GM23338 (cell line): ENCODE measurements around the gene ANO6. TPM values are rescaled to one million over a fixed set of nuclear protein-coding genes. Genes with fewer than 3 reads are reported as not detected.
"Not testable (repeated sequence)": the region's sequence is repeated elsewhere in the genome, so short reads cannot be mapped to it uniquely, and the experiment has no call there.

Source experiments
- ATAC-seq: fragments of 200-7000 bp; cut with Tn5 transposase; 3 replicates; pipeline ENCODE4 v1.9.1; 2020
- DNase-seq: peaks from one replicate; pipeline ENCODE4 v3.0.0-alpha.2; 2015; ENCODE audit warnings: low spot score
- H2AFZ ChIP-seq: fragments of 200-600 bp; sonication (generic); 2 replicates; pipeline ENCODE4 v1.8.0; 2016; ENCODE audit warnings: antibody characterized with exemption, mild to moderate bottlenecking, moderate library complexity
- H3F3A ChIP-seq: fragments of 200-600 bp; sonication (generic); replicated peaks from 2 replicates; pipeline ENCODE4 v1.8.0; 2017; ENCODE audit warnings: antibody characterized with exemption, mixed run types, low read depth
- H3K27ac ChIP-seq: fragments of 200-600 bp; sonication (generic); 2 replicates; pipeline ENCODE4 v1.6.1; 2016; ENCODE audit warnings: low read depth
- H3K27me3 ChIP-seq: fragments of 200-600 bp; sonication (generic); 2 replicates; pipeline ENCODE4 v1.8.0; 2016; ENCODE audit warnings: mild to moderate bottlenecking, mixed run types, moderate library complexity; ENCODE audit not compliant: insufficient read depth
- H3K36me3 ChIP-seq: fragments of 200-600 bp; sonication (generic); 2 replicates; pipeline ENCODE4 v1.8.0; 2016; ENCODE audit warnings: mild to moderate bottlenecking; ENCODE audit not compliant: insufficient read depth
- H3K4me1 ChIP-seq: fragments of 200-600 bp; sonication (generic); 2 replicates; pipeline ENCODE4 v1.8.0; 2016; ENCODE audit warnings: mild to moderate bottlenecking, moderate library complexity; ENCODE audit not compliant: insufficient read depth
- H3K4me2 ChIP-seq: fragments of 200-600 bp; sonication (generic); 2 replicates; pipeline ENCODE4 v1.7.1; 2017; ENCODE audit warnings: mixed run types
- H3K4me3 ChIP-seq: fragments of 200-600 bp; sonication (generic); 2 replicates; pipeline ENCODE4 v1.6.1; 2016; ENCODE audit warnings: mixed run types
- H3K79me2 ChIP-seq: fragments of 200-600 bp; sonication (generic); replicated peaks from 2 replicates; pipeline ENCODE4 v1.8.0; 2017; ENCODE audit warnings: mild to moderate bottlenecking; ENCODE audit not compliant: insufficient read depth
- H3K9me2 ChIP-seq: fragments of 200-600 bp; sonication (generic); 2 replicates; pipeline ENCODE4 v1.8.0; 2017; ENCODE audit not compliant: insufficient read depth
- H4K20me1 ChIP-seq: fragments of 200-600 bp; sonication (generic); replicated peaks from 2 replicates; pipeline ENCODE4 v1.8.0; 2017; ENCODE audit warnings: mild to moderate bottlenecking; ENCODE audit not compliant: insufficient read depth
- H3K27ac Mint-ChIP-seq: 2 replicates; pipeline ENCODE4 v1.8.0; 2020; ENCODE audit warnings: inconsistent platforms, mild to moderate bottlenecking, moderate library complexity, mixed read lengths
- H3K27me3 Mint-ChIP-seq: 3 replicates; pipeline ENCODE4 v1.8.0; 2022; ENCODE audit warnings: low read depth, mild to moderate bottlenecking, moderate library complexity, mixed read lengths, inconsistent platforms; ENCODE audit not compliant: insufficient read depth, poor library complexity
- H3K36me3 Mint-ChIP-seq: 3 replicates; pipeline ENCODE4 v1.8.0; 2021; ENCODE audit warnings: low read depth, mild to moderate bottlenecking, inconsistent platforms, moderate library complexity, mixed read lengths
- H3K4me1 Mint-ChIP-seq: 3 replicates; pipeline ENCODE4 v1.8.0; 2020; ENCODE audit warnings: mild to moderate bottlenecking, inconsistent platforms, mixed read lengths
- H3K4me3 Mint-ChIP-seq: 3 replicates; pipeline ENCODE4 v1.8.0; 2021; ENCODE audit warnings: moderate library complexity, mild to moderate bottlenecking, inconsistent platforms, mixed read lengths
- H3K9me3 Mint-ChIP-seq: 3 replicates; pipeline ENCODE4 v1.8.0; 2020; ENCODE audit warnings: moderate library complexity, mild to moderate bottlenecking, inconsistent platforms, mixed read lengths
- CREB1 ChIP-seq: fragments of 250-450 bp; sonication (Bioruptor Pico); IDR thresholded peaks from 2 replicates; pipeline ENCODE4 v1.5.0; 2020; ENCODE audit warnings: low read depth, mild to moderate bottlenecking, moderate library complexity
- EZH2 ChIP-seq: fragments of 200-600 bp; sonication (generic); IDR thresholded peaks from one replicate; pipeline ENCODE4 v1.8.0; 2017; ENCODE audit warnings: antibody characterized with exemption, mild to moderate bottlenecking, low read depth; ENCODE audit not compliant: unreplicated experiment
- NANOG ChIP-seq: IDR thresholded peaks from 2 replicates; pipeline ENCODE4 v1.6.1; 2016; ENCODE audit warnings: antibody characterized with exemption, borderline replicate concordance
- POLR2AphosphoS5 ChIP-seq: IDR thresholded peaks from 2 replicates; pipeline ENCODE4 v1.6.1; 2016; ENCODE audit warnings: antibody characterized with exemption, low read depth
- STAT1 ChIP-seq: IDR thresholded peaks from one replicate; pipeline ENCODE4 v1.6.1; 2016; ENCODE audit warnings: antibody characterized with exemption; ENCODE audit not compliant: unreplicated experiment
- ZNF114 ChIP-seq: fragments of 250-450 bp; sonication (Bioruptor Pico); IDR thresholded peaks from 2 replicates; pipeline ENCODE4 v1.5.0; 2020; ENCODE audit warnings: mild to moderate bottlenecking, moderate library complexity
- polyA plus RNA-seq: library from polyadenylated mRNA; unstranded; fragments of >200 nt; fragmentation: Nextera tagmentation; extraction: Ambion mirVana; gene quantifications from 2 replicates; pipeline ENCODE4 v1.2.1, GENCODE V29; 2016
- total RNA-seq: library from RNA; depleted of rRNA; stranded (reverse); fragments of >200 nt; shearing (Covaris generic); gene quantifications from 2 replicates; pipeline ENCODE4 v1.2.3, GENCODE V29; 2014
- TF ChIP-seq, protein P1 (sequence below): IDR thresholded peaks from 2 replicates; pipeline ENCODE4 v1.6.1; 2016; ENCODE audit warnings: antibody characterized with exemption
- TF ChIP-seq, protein P2 (sequence below): IDR thresholded peaks from one replicate; pipeline ENCODE4 v1.6.1; 2018; ENCODE audit warnings: antibody characterized with exemption; ENCODE audit not compliant: unreplicated experiment
- TF ChIP-seq, protein P3 (sequence below): fragments of 250-450 bp; sonication (Bioruptor Pico); IDR thresholded peaks from 2 replicates; pipeline ENCODE4 v1.5.0; 2020; ENCODE audit warnings: mild to moderate bottlenecking, moderate library complexity
- TF ChIP-seq, protein P4 (sequence below), 2 experiments: fragments of 200-600 bp in 1 of 2; sonication (generic) in 1 of 2; conservative IDR thresholded peaks; 2 replicates each; pipeline versions ENCODE4 v1.5.1 to v1.6.1; 2016 to 2017; ENCODE audit warnings: antibody characterized with exemption in 2 of 2, low read depth in 2 of 2, mild to moderate bottlenecking in 2 of 2, moderate library complexity in 1 of 2

ANO6 gene
- total and polyA plus RNA-seq, 2 experiments from 2014 or later, result 21.1 to 48.9 TPM

DNA sequence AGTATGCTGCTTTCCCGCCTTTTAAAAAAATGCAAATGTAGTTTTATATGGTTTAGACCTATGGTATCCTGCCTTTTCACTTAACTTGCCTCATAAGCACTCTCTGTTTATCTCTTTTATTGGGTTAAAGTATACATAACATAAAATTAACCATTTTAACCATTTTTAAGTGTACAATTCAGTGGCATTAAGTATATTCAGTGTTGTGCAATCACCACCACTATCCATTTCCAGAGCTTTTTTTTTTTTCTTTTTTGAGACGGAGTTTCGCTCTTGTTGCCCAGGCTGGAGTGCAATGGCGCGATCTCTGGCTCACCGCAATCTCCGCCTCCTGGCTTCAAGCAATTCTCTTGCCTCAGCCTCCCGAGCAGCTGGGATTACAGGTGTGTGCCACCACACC, 46.3 kb downstream of the ANO6 start:
- H3K9me2 ChIP-seq, H3F3A ChIP-seq, H3K27ac Mint-ChIP-seq, H3K27me3 ChIP-seq, H3K27me3 Mint-ChIP-seq, H3K4me3 ChIP-seq, H3K27ac ChIP-seq, H4K20me1 ChIP-seq, H3K36me3 ChIP-seq, H3K9me3 Mint-ChIP-seq, DNase-seq, ATAC-seq, H3K4me3 Mint-ChIP-seq, H3K36me3 Mint-ChIP-seq, H2AFZ ChIP-seq, H3K4me2 ChIP-seq: not testable (repeated sequence)
- Histone ChIP-seq H3K4me1 (peaks cover 23% of the 10 kb centered on the region), H3K79me2 (peaks cover 61% of the 10 kb centered on the region)
- H3K4me1 Mint-ChIP-seq, result peaks cover 46% of the 10 kb centered on the region

DNA sequence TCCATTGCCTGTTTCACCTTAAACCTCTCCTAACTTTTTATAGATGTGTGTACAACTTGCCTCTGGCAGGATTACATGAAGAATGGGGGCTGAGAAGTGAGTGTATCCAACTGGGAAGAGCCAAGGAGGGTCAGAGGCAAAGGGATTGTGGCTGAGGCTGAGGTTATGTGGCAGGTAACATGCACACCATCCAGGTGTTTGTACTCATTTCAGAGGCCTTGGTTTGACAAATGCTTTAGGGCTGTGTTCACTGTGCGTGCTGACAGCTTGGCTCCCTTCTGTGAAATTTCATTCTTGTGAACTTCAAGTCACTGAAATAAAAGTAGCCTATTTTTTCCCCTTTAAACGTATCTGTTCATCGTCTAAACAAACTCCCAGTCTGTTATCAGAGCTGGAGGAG, 47.7 kb downstream of the ANO6 start:
- no peak for ATAC-seq
- Histone ChIP-seq H3K4me1 (peaks cover 21% of the 10 kb centered on the region), H3K4me2 (no peak overlapping the region), H3K9me2 (no peaks in the 10 kb centered on the region), H3F3A (no peaks in the 10 kb centered on the region), H3K79me2 (peaks cover 53% of the 10 kb centered on the region), H2AFZ (no peak overlapping the region), H4K20me1 (no peaks in the 10 kb centered on the region), H3K4me3 (no peak overlapping the region), H3K27ac (no peak overlapping the region), H3K27me3 (no peaks in the 10 kb centered on the region), H3K36me3 (no peaks in the 10 kb centered on the region)
- Mint-ChIP-seq H3K27ac (no peak overlapping the region), H3K27me3 (no peaks in the 10 kb centered on the region), H3K4me1 (peaks cover 38% of the 10 kb centered on the region), H3K4me3 (no peak overlapping the region), H3K9me3 (no peaks in the 10 kb centered on the region), H3K36me3 (peaks cover 7% of the 10 kb centered on the region; the same call in 2 of the 3 replicates)
- no peak for DNase-seq
- TF ChIP-seq, protein P1, sequence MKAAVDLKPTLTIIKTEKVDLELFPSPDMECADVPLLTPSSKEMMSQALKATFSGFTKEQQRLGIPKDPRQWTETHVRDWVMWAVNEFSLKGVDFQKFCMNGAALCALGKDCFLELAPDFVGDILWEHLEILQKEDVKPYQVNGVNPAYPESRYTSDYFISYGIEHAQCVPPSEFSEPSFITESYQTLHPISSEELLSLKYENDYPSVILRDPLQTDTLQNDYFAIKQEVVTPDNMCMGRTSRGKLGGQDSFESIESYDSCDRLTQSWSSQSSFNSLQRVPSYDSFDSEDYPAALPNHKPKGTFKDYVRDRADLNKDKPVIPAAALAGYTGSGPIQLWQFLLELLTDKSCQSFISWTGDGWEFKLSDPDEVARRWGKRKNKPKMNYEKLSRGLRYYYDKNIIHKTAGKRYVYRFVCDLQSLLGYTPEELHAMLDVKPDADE, result no peak
- TF ChIP-seq NANOG (no peak), EZH2 (no peak), ZNF114 (CRISPR knock-in tag) (no peak), POLR2AphosphoS5 (no peak), STAT1 (no peak), CREB1 (CRISPR knock-in tag) (no peak)
- TF ChIP-seq, protein P2, sequence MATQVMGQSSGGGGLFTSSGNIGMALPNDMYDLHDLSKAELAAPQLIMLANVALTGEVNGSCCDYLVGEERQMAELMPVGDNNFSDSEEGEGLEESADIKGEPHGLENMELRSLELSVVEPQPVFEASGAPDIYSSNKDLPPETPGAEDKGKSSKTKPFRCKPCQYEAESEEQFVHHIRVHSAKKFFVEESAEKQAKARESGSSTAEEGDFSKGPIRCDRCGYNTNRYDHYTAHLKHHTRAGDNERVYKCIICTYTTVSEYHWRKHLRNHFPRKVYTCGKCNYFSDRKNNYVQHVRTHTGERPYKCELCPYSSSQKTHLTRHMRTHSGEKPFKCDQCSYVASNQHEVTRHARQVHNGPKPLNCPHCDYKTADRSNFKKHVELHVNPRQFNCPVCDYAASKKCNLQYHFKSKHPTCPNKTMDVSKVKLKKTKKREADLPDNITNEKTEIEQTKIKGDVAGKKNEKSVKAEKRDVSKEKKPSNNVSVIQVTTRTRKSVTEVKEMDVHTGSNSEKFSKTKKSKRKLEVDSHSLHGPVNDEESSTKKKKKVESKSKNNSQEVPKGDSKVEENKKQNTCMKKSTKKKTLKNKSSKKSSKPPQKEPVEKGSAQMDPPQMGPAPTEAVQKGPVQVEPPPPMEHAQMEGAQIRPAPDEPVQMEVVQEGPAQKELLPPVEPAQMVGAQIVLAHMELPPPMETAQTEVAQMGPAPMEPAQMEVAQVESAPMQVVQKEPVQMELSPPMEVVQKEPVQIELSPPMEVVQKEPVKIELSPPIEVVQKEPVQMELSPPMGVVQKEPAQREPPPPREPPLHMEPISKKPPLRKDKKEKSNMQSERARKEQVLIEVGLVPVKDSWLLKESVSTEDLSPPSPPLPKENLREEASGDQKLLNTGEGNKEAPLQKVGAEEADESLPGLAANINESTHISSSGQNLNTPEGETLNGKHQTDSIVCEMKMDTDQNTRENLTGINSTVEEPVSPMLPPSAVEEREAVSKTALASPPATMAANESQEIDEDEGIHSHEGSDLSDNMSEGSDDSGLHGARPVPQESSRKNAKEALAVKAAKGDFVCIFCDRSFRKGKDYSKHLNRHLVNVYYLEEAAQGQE, result no peak
- TF ChIP-seq, protein P3, sequence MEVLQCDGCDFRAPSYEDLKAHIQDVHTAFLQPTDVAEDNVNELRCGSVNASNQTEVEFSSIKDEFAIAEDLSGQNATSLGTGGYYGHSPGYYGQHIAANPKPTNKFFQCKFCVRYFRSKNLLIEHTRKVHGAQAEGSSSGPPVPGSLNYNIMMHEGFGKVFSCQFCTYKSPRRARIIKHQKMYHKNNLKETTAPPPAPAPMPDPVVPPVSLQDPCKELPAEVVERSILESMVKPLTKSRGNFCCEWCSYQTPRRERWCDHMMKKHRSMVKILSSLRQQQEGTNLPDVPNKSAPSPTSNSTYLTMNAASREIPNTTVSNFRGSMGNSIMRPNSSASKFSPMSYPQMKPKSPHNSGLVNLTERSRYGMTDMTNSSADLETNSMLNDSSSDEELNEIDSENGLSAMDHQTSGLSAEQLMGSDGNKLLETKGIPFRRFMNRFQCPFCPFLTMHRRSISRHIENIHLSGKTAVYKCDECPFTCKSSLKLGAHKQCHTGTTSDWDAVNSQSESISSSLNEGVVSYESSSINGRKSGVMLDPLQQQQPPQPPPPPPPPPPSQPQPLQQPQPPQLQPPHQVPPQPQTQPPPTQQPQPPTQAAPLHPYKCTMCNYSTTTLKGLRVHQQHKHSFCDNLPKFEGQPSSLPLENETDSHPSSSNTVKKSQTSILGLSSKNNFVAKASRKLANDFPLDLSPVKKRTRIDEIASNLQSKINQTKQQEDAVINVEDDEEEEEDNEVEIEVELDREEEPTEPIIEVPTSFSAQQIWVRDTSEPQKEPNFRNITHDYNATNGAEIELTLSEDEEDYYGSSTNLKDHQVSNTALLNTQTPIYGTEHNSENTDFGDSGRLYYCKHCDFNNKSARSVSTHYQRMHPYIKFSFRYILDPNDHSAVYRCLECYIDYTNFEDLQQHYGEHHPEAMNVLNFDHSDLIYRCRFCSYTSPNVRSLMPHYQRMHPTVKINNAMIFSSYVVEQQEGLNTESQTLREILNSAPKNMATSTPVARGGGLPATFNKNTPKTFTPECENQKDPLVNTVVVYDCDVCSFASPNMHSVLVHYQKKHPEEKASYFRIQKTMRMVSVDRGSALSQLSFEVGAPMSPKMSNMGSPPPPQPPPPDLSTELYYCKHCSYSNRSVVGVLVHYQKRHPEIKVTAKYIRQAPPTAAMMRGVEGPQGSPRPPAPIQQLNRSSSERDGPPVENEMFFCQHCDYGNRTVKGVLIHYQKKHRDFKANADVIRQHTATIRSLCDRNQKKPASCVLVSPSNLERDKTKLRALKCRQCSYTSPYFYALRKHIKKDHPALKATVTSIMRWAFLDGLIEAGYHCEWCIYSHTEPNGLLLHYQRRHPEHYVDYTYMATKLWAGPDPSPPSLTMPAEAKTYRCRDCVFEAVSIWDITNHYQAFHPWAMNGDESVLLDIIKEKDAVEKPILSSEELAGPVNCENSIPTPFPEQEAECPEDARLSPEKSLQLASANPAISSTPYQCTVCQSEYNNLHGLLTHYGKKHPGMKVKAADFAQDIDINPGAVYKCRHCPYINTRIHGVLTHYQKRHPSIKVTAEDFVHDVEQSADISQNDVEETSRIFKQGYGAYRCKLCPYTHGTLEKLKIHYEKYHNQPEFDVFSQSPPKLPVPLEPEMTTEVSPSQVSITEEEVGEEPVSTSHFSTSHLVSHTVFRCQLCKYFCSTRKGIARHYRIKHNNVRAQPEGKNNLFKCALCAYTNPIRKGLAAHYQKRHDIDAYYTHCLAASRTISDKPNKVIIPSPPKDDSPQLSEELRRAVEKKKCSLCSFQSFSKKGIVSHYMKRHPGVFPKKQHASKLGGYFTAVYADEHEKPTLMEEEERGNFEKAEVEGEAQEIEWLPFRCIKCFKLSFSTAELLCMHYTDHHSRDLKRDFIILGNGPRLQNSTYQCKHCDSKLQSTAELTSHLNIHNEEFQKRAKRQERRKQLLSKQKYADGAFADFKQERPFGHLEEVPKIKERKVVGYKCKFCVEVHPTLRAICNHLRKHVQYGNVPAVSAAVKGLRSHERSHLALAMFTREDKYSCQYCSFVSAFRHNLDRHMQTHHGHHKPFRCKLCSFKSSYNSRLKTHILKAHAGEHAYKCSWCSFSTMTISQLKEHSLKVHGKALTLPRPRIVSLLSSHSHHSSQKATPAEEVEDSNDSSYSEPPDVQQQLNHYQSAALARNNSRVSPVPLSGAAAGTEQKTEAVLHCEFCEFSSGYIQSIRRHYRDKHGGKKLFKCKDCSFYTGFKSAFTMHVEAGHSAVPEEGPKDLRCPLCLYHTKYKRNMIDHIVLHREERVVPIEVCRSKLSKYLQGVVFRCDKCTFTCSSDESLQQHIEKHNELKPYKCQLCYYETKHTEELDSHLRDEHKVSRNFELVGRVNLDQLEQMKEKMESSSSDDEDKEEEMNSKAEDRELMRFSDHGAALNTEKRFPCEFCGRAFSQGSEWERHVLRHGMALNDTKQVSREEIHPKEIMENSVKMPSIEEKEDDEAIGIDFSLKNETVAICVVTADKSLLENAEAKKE (CRISPR knock-in tag), result no peak
- TF ChIP-seq, protein P4, sequence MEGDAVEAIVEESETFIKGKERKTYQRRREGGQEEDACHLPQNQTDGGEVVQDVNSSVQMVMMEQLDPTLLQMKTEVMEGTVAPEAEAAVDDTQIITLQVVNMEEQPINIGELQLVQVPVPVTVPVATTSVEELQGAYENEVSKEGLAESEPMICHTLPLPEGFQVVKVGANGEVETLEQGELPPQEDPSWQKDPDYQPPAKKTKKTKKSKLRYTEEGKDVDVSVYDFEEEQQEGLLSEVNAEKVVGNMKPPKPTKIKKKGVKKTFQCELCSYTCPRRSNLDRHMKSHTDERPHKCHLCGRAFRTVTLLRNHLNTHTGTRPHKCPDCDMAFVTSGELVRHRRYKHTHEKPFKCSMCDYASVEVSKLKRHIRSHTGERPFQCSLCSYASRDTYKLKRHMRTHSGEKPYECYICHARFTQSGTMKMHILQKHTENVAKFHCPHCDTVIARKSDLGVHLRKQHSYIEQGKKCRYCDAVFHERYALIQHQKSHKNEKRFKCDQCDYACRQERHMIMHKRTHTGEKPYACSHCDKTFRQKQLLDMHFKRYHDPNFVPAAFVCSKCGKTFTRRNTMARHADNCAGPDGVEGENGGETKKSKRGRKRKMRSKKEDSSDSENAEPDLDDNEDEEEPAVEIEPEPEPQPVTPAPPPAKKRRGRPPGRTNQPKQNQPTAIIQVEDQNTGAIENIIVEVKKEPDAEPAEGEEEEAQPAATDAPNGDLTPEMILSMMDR (conservative IDR thresholded peaks at IDR 0.05; ENCODE audit: low read depth in 2 of 2), result no peak
